H9 (cell line): ENCODE data around the gene INSR. TPM values are rescaled to one million over a fixed set of nuclear protein-coding genes. Genes with fewer than 3 reads are reported as not detected.

Source experiments
- DNase-seq: peaks from one replicate; pipeline ENCODE4 v3.0.0-alpha.2; 2017
- H2AFZ ChIP-seq: one replicate; pipeline ENCODE4 v1.6.1; 2013; ENCODE audit warnings: mild to moderate bottlenecking, low read length, control low read depth, moderate library complexity
- H2AK5ac ChIP-seq: 2 replicates; pipeline ENCODE4 v1.6.1; 2013; ENCODE audit warnings: low read length, control low read depth, mixed read lengths; ENCODE audit not compliant: insufficient read length
- H2BK120ac ChIP-seq: one replicate; pipeline ENCODE4 v1.6.1; 2013; ENCODE audit warnings: low read depth, mild to moderate bottlenecking, low read length, control low read depth, inconsistent platforms; ENCODE audit not compliant: poor library complexity, severe bottlenecking
- H2BK12ac ChIP-seq: 2 replicates; pipeline ENCODE4 v1.6.1; 2013; ENCODE audit warnings: low read length, control low read depth, mixed read lengths, low read depth; ENCODE audit not compliant: insufficient read length
- H2BK15ac ChIP-seq: 2 replicates; pipeline ENCODE4 v1.6.1; 2013; ENCODE audit warnings: low read depth, low read length, control low read depth
- H2BK20ac ChIP-seq: one replicate; pipeline ENCODE4 v1.6.1; 2013; ENCODE audit warnings: low read depth, mild to moderate bottlenecking, low read length, control low read depth, inconsistent platforms; ENCODE audit not compliant: poor library complexity, severe bottlenecking
- H2BK5ac ChIP-seq: 2 replicates; pipeline ENCODE4 v1.6.1; 2013; ENCODE audit warnings: low read length, control low read depth, mixed read lengths; ENCODE audit not compliant: insufficient read length
- H3K14ac ChIP-seq: 2 replicates; pipeline ENCODE4 v1.6.1; 2013; ENCODE audit warnings: low read length, control low read depth; ENCODE audit not compliant: insufficient read depth
- H3K18ac ChIP-seq: 2 replicates; pipeline ENCODE4 v1.6.1; 2013; ENCODE audit warnings: low read depth, mild to moderate bottlenecking, mixed read lengths, low read length, control low read depth; ENCODE audit not compliant: insufficient read length
- H3K23ac ChIP-seq: 2 replicates; pipeline ENCODE4 v1.6.1; 2013; ENCODE audit warnings: low read length, control low read depth, mixed read lengths, low read depth; ENCODE audit not compliant: insufficient read length
- H3K23me2 ChIP-seq: 2 replicates; pipeline ENCODE4 v1.6.1; 2013; ENCODE audit warnings: low read depth, mild to moderate bottlenecking, mixed read lengths, low read length, control low read depth; ENCODE audit not compliant: insufficient read length, poor library complexity, severe bottlenecking
- H3K27ac ChIP-seq: 2 replicates; pipeline ENCODE4 v1.5.1; 2013; ENCODE audit warnings: low read length, control low read depth, mixed read lengths, low read depth; ENCODE audit not compliant: insufficient read length
- H3K27me3 ChIP-seq: 2 replicates; pipeline ENCODE4 v1.6.1; 2013; ENCODE audit warnings: low read length, control low read depth, inconsistent platforms; ENCODE audit not compliant: insufficient read depth
- H3K4ac ChIP-seq: 2 replicates; pipeline ENCODE4 v1.6.1; 2013; ENCODE audit warnings: low read depth, mild to moderate bottlenecking, control low read depth, inconsistent platforms, low read length, moderate library complexity
- H3K4me1 ChIP-seq: 2 replicates; pipeline ENCODE4 v1.6.1; 2013; ENCODE audit warnings: low read length, control low read depth, inconsistent platforms; ENCODE audit not compliant: insufficient read depth
- H3K4me2 ChIP-seq: 2 replicates; pipeline ENCODE4 v1.6.1; 2013; ENCODE audit warnings: low read length, control low read depth, mixed read lengths; ENCODE audit not compliant: insufficient read length, insufficient read depth
- H3K56ac ChIP-seq: 2 replicates; pipeline ENCODE4 v1.6.1; 2013; ENCODE audit warnings: low read depth, mild to moderate bottlenecking, mixed read lengths, low read length, control low read depth; ENCODE audit not compliant: insufficient read length
- H3K79me1 ChIP-seq: 2 replicates; pipeline ENCODE4 v1.6.1; 2013; ENCODE audit warnings: low read depth, mild to moderate bottlenecking, moderate library complexity, low read length, control low read depth, inconsistent platforms; ENCODE audit not compliant: insufficient read depth, poor library complexity, severe bottlenecking
- H3K79me2 ChIP-seq: 2 replicates; pipeline ENCODE4 v1.6.1; 2013; ENCODE audit warnings: low read length, control low read depth, inconsistent platforms; ENCODE audit not compliant: insufficient read depth
- H3K9ac ChIP-seq: 2 replicates; pipeline ENCODE4 v1.6.1; 2013; ENCODE audit warnings: low read length, control low read depth, mixed read lengths; ENCODE audit not compliant: insufficient read length; ENCODE audit errors: extremely low read depth
- H3K9me3 ChIP-seq: one replicate; pipeline ENCODE4 v1.6.1; 2013; ENCODE audit warnings: low read depth, low read length, inconsistent platforms; ENCODE audit not compliant: control insufficient read depth
- H3T11ph ChIP-seq: one replicate; pipeline ENCODE4 v1.6.1; 2013; ENCODE audit warnings: mild to moderate bottlenecking, low read length, control low read depth, inconsistent platforms
- H4K20me1 ChIP-seq: one replicate; pipeline ENCODE4 v1.6.1; 2013; ENCODE audit not compliant: control insufficient read depth, insufficient read length, insufficient read depth
- H4K5ac ChIP-seq: 2 replicates; pipeline ENCODE4 v1.6.1; 2013; ENCODE audit warnings: low read depth, mild to moderate bottlenecking, mixed read lengths, low read length, control low read depth; ENCODE audit not compliant: insufficient read length
- H4K8ac ChIP-seq: replicated peaks from 2 replicates; pipeline ENCODE4 v1.6.1; 2013; ENCODE audit warnings: low read length, control low read depth, mixed read lengths, low read depth; ENCODE audit not compliant: insufficient read length
- H4K91ac ChIP-seq: 2 replicates; pipeline ENCODE4 v1.6.1; 2013; ENCODE audit warnings: low read depth, mild to moderate bottlenecking, moderate library complexity, mixed read lengths, low read length, control low read depth; ENCODE audit not compliant: insufficient read length
- H3K27ac Mint-ChIP-seq, 3 experiments: 2 replicates in 2 of 3; 3 replicates in 1 of 3; pipeline ENCODE4 v1.8.0; 2020 to 2021; ENCODE audit warnings: mixed read lengths in 3 of 3, mild to moderate bottlenecking in 1 of 3, moderate library complexity in 1 of 3
- H3K27me3 Mint-ChIP-seq: 2 replicates; pipeline ENCODE4 v1.8.0; 2021; ENCODE audit warnings: low read depth, mild to moderate bottlenecking, moderate library complexity, mixed read lengths
- H3K36me3 Mint-ChIP-seq, 3 experiments: 2 replicates in 2 of 3; 3 replicates in 1 of 3; pipeline ENCODE4 v1.8.0; 2020 to 2021; ENCODE audit warnings: low read depth in 3 of 3, mixed read lengths in 3 of 3; ENCODE audit not compliant: insufficient read depth in 1 of 3
- H3K4me1 Mint-ChIP-seq, 2 experiments: 2 replicates each; pipeline ENCODE4 v1.8.0; 2020; ENCODE audit warnings: mixed read lengths in 2 of 2
- H3K4me3 Mint-ChIP-seq, 2 experiments: 2 replicates in 1 of 2; 3 replicates in 1 of 2; pipeline ENCODE4 v1.8.0; 2020 to 2021; ENCODE audit warnings: mild to moderate bottlenecking in 2 of 2, mixed read lengths in 2 of 2, moderate library complexity in 1 of 2
- H3K9me3 Mint-ChIP-seq, 2 experiments: 2 replicates in 1 of 2; 3 replicates in 1 of 2; pipeline ENCODE4 v1.8.0; 2020; ENCODE audit warnings: mild to moderate bottlenecking in 2 of 2, mixed read lengths in 2 of 2, moderate library complexity in 1 of 2
- CTCF ChIP-seq: fragments of 200-600 bp; sonication (generic); conservative IDR thresholded peaks from 3 replicates; pipeline ENCODE4 v1.8.0; 2021; ENCODE audit warnings: antibody characterized with exemption, mild to moderate bottlenecking
- WGBS: extraction: QIAGEN DNeasy Blood & Tissue Kit; methylation state at CpG from one replicate; pipeline ENCODE4 v1.1.7; 2013; ENCODE audit warnings: missing lambda C conversion rate, low lambda C conversion rate, mixed read lengths; ENCODE audit not compliant: insufficient read length; ENCODE audit errors: extremely low coverage; 5-methylcytosine and 5-hydroxymethylcytosine counted together
- total RNA-seq: library from RNA; stranded (reverse); gene quantifications from 2 replicates; pipeline ENCODE4 v1.2.1, GENCODE V29; 2021

INSR gene
- total RNA-seq, 1 experiment from 2014 or later, result 39.8 TPM

- Mint-ChIP-seq H3K27me3 (no peaks in the 10 kb centered on the region), H3K27ac (peak within 1 kb of the TSS; percentile 85 to 88 (median 86); a peak in 4 of 7 replicates), H3K9me3 (peaks cover 34 to 39% of the 10 kb centered on the region in 2 experiments), H3K36me3 (peaks cover 27 to 37% (median 28%) of the 10 kb centered on the region in 3 experiments), H3K4me3 (peak within 1 kb of the TSS; percentile 91 to 94), H3K4me1 (peaks cover 0 to 3% of the 10 kb centered on the region in 2 experiments; a peak in 2 of 4 replicates)
- Histone ChIP-seq H2BK5ac (no peak within 1 kb of the TSS), H3T11ph (no peak within 1 kb of the TSS), H2AK5ac (no peak within 1 kb of the TSS), H2BK12ac (no peak within 1 kb of the TSS), H3K23ac (no peak within 1 kb of the TSS), H2BK120ac (peak within 1 kb of the TSS; percentile 94), H4K5ac (no peak within 1 kb of the TSS), H2BK15ac (no peak within 1 kb of the TSS), H3K4me1 (no peaks in the 10 kb centered on the region), H2AFZ (peak within 1 kb of the TSS; percentile 99), H3K9me3 (no peaks in the 10 kb centered on the region), H3K27me3 (no peaks in the 10 kb centered on the region), H3K4ac (no peak within 1 kb of the TSS), H3K27ac (no peak within 1 kb of the TSS), H3K18ac (peak within 1 kb of the TSS; percentile 93), H3K79me1 (no peaks in the 10 kb centered on the region), H4K8ac (no peak within 1 kb of the TSS), H3K79me2 (no peaks in the 10 kb centered on the region), H3K9ac (peak within 1 kb of the TSS; percentile 71), H3K23me2 (peaks cover 7% of the 10 kb centered on the region), H4K91ac (no peak within 1 kb of the TSS), H2BK20ac (no peak within 1 kb of the TSS), H3K4me2 (peak within 1 kb of the TSS; percentile 77), H4K20me1 (no peaks in the 10 kb centered on the region), H3K14ac (peak within 1 kb of the TSS; percentile 92), H3K56ac (no peak within 1 kb of the TSS)
- no CpG with 5 or more reads among the region's 56 CpGs for WGBS
- peak; percentile 97 for DNase-seq
- no peak for TF ChIP-seq CTCF
These were observed 224.9 kb downstream of the INSR start, which contains the start of gene ZNF557 for GRCh38 chr19:7069042-7069903. Gene ZNF557, plus strand, starts transcription at chr19:7069703. Its CDS starts 5,372 bp downstream, at chr19:7075075.
